Uterus (tissue), 2 donors: ENCODE data around the gene LRRC56.

Experiments used
- POLR2A ChIP-seq, 2 donors: fragments of 450-650 bp; IDR thresholded peaks; one replicate each; pipeline ENCODE4 v1.6.1; 2016; ENCODE audit warnings: antibody characterized with exemption in 2 of 2, mild to moderate bottlenecking in 1 of 2, moderate library complexity in 1 of 2
- TF ChIP-seq, protein P1 (sequence below), 4 experiments: fragments of 200-600 bp in 2 of 4; fragments of 450-650 bp in 2 of 4; sonication (generic) in 2 of 4; IDR thresholded peaks; one replicate each; pipeline ENCODE4 v1.5.1; 2016 to 2019; ENCODE audit warnings: antibody characterized with exemption in 4 of 4, mild to moderate bottlenecking in 2 of 4, moderate library complexity in 1 of 4

DNA sequence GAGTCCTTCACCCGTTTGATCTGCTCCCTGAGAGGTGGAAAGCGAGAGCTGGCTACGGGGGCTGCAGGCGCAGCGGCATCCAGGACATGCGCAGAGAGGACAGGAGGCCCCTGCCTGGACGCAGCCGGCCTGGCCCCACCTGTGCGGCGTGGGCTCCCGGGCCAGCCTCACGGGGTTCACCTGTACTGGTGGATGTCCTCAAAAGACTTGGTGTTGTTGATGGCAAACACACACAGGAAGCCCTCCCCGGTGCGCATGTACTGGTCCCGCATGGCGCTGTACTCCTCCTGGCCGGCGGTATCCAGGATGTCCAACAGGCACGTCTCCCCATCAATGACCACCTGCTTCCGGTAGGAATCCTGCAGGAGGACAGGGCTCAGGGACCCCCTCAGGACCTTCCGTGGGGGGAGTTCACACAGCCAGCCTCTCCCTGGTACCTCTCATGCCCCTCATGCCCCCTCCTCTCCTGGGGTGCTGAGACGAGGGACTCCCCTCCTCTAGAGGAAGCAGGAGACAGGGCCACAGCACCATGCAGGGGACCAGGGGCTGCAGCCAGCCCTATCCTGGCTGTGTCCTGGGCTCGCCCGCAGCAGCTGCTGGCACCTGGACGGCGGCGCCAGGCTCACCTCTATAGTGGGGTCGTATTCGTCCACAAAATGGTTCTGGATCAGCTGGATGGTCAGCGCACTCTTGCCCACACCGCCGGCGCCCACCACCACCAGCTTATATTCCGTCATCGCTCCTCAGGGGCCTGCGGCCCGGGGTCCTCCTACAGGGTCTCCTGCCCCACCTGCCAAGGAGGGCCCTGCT lies 3.5 kb upstream of the LRRC56 start:
- TF ChIP-seq, protein P1, sequence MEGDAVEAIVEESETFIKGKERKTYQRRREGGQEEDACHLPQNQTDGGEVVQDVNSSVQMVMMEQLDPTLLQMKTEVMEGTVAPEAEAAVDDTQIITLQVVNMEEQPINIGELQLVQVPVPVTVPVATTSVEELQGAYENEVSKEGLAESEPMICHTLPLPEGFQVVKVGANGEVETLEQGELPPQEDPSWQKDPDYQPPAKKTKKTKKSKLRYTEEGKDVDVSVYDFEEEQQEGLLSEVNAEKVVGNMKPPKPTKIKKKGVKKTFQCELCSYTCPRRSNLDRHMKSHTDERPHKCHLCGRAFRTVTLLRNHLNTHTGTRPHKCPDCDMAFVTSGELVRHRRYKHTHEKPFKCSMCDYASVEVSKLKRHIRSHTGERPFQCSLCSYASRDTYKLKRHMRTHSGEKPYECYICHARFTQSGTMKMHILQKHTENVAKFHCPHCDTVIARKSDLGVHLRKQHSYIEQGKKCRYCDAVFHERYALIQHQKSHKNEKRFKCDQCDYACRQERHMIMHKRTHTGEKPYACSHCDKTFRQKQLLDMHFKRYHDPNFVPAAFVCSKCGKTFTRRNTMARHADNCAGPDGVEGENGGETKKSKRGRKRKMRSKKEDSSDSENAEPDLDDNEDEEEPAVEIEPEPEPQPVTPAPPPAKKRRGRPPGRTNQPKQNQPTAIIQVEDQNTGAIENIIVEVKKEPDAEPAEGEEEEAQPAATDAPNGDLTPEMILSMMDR (IDR thresholded peaks at IDR 0.05), result no peak
- no peak for TF ChIP-seq POLR2A (IDR thresholded peaks at IDR 0.05)
